Prostate gland (tissue), 2 donors: ENCODE data around the gene ICAM4. TPM values are rescaled to one million over a fixed set of nuclear protein-coding genes. Genes with fewer than 3 reads are reported as not detected.
A peak's percentile ranks its signal among the peaks of the same experiment; 100 is the strongest.

Experiments used
- DNase-seq: peaks from one replicate; pipeline ENCODE4 v3.0.0-alpha.2; 2019; ENCODE audit warnings: low spot score
- H3K27ac ChIP-seq, 2 donors: fragments of 200-600 bp; sonication (generic); 2 replicates each; pipeline ENCODE4 v1.5.1; 2017 to 2019
- H3K27me3 ChIP-seq: fragments of 200-600 bp; sonication (generic); replicated peaks from 2 replicates; pipeline ENCODE4 v1.5.1; 2019; ENCODE audit not compliant: insufficient read depth
- H3K36me3 ChIP-seq, 2 donors: fragments of 200-600 bp; sonication (generic); 1 replicate in 1 of 2; 2 replicates in 1 of 2; pipeline versions ENCODE4 v1.5.1 to v1.8.1; 2017 to 2019
- H3K4me1 ChIP-seq: fragments of 200-600 bp; sonication (generic); replicated peaks from 2 replicates; pipeline ENCODE4 v1.5.1; 2019
- H3K4me3 ChIP-seq, 2 donors: fragments of 200-600 bp; sonication (generic); 2 replicates each; pipeline ENCODE4 v1.5.1; 2017 to 2019
- H3K9me3 ChIP-seq: fragments of 200-600 bp; sonication (generic); 2 replicates; pipeline ENCODE4 v1.5.1; 2017
- CTCF ChIP-seq, 4 experiments: fragments of 200-600 bp in 2 of 4; fragments of 450-650 bp in 2 of 4; sonication (generic) in 2 of 4; IDR thresholded peaks; 1 replicate in 3 of 4; 2 replicates in 1 of 4; pipeline ENCODE4 v1.5.1; 2016 to 2019; ENCODE audit warnings: antibody characterized with exemption in 4 of 4, mild to moderate bottlenecking in 2 of 4, moderate library complexity in 2 of 4
- POLR2A ChIP-seq: fragments of 450-650 bp; IDR thresholded peaks from one replicate; pipeline ENCODE4 v1.6.1; 2016; ENCODE audit warnings: antibody characterized with exemption, mild to moderate bottlenecking
- POLR2AphosphoS5 ChIP-seq: sonication (generic); formaldehyde crosslinking; IDR thresholded peaks from one replicate; pipeline ENCODE4 v1.6.1; 2017; ENCODE audit warnings: antibody characterized with exemption
- WGBS: methylation state at CpG from one replicate; pipeline ENCODE4 v1.1.5; 2018; 5-methylcytosine and 5-hydroxymethylcytosine counted together
- intact Hi-C: fragments of 100-400 bp; cut with DNase I; formaldehyde crosslinking; loops from one replicate; pipeline ENCODE4 v1.14.2; 2022
- total RNA-seq, 2 donors: library from RNA; depleted of rRNA; stranded (reverse); fragments of >200 nt; gene quantifications; one replicate each; pipeline ENCODE4 v1.1.0, GENCODE V29; 2016

Gene ICAM4
- total RNA-seq, 2 donors from 2014 or later: 1.0 TPM; not detected in 1

DNA sequence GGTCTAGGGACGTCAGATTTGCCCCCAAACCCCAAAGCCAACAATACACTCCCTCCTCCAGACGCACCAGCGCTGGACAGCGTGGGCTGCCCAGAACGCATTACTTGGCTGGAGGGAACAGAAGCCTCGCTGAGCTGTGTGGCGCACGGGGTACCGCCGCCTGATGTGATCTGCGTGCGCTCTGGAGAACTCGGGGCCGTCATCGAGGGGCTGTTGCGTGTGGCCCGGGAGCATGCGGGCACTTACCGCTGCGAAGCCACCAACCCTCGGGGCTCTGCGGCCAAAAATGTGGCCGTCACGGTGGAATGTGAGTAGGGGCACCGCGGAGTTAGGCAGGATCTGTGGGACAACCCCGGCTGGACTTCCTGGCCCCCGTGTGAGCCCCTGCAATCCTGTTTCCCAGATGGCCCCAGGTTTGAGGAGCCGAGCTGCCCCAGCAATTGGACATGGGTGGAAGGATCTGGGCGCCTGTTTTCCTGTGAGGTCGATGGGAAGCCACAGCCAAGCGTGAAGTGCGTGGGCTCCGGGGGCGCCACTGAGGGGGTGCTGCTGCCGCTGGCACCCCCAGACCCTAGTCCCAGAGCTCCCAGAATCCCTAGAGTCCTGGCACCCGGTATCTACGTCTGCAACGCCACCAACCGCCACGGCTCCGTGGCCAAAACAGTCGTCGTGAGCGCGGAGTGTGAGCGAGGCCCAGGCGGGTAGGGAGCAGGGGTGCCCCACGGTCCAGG, 7.0 kb downstream of the ICAM4 start:
- Histone ChIP-seq H3K9me3 (no peaks in the 10 kb centered on the region), H3K4me1 (peaks cover 5% of the 10 kb centered on the region), H3K4me3 (no peak overlapping the region), H3K27ac (no peak overlapping the region), H3K36me3 (no peaks in the 10 kb centered on the region), H3K27me3 (peaks cover 56% of the 10 kb centered on the region)
- intact Hi-C loops: no loop called here
- DNase-seq: no peak
- WGBS: 10% methylated on average over 39 of the region's 49 CpGs
- TF ChIP-seq CTCF (IDR thresholded peaks at IDR 0.05): no peak
- TF ChIP-seq POLR2A: no peak
- no peak for TF ChIP-seq POLR2AphosphoS5

DNA sequence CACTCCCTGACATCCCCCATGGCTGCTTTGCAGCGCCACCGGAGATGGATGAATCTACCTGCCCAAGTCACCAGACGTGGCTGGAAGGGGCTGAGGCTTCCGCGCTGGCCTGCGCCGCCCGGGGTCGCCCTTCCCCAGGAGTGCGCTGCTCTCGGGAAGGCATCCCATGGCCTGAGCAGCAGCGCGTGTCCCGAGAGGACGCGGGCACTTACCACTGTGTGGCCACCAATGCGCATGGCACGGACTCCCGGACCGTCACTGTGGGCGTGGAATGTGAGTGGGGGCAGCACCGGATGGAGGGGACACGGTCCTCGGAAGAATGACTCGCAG, 7.6 kb downstream of the ICAM4 start:
- Histone ChIP-seq H3K4me1 (peaks cover 5% of the 10 kb centered on the region), H3K27ac (no peak overlapping the region), H3K4me3 (no peak overlapping the region), H3K36me3 (no peaks in the 10 kb centered on the region), H3K27me3 (peaks cover 51% of the 10 kb centered on the region), H3K9me3 (no peaks in the 10 kb centered on the region)
- intact Hi-C loops: no loop called here
- no peak for DNase-seq
- WGBS: 14% methylated on average over 17 of the region's 25 CpGs
- TF ChIP-seq POLR2A (no peak), CTCF (IDR thresholded peaks at IDR 0.05) (no peak), POLR2AphosphoS5 (no peak)

DNA sequence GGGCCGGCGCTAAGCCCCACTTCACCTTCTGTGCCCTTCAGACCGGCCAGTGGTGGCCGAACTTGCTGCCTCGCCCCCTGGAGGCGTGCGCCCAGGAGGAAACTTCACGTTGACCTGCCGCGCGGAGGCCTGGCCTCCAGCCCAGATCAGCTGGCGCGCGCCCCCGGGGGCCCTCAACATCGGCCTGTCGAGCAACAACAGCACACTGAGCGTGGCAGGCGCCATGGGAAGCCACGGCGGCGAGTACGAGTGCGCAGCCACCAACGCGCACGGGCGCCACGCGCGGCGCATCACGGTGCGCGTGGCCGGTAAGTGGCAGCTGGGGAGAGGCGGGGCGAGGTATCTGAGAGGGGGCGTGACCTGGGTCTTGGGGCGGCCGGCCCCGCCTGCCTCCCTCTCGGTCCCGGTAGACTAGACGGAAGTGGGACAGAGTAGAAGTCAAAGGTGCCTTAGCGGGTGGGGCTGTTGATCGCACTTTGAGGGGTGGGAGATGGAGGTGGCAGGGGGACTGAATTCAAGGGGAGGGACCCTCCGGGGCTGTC, 8.6 kb downstream of the ICAM4 start:
- DNase-seq: no peak
- no peaks in the 10 kb centered on the region for H3K9me3 ChIP-seq
- no peak overlapping the region for H3K27ac ChIP-seq
- peaks cover 46% of the 10 kb centered on the region for H3K27me3 ChIP-seq
- intact Hi-C loops: no loop called here
- H3K4me1 ChIP-seq: peaks cover 3% of the 10 kb centered on the region
- no peaks in the 10 kb centered on the region for H3K36me3 ChIP-seq
- 6% methylated on average over 44 of the region's 48 CpGs for WGBS
- H3K4me3 ChIP-seq: peak overlapping the region in 1 of 2 donors; percentile 1
- no peak for TF ChIP-seq POLR2A
- TF ChIP-seq CTCF (IDR thresholded peaks at IDR 0.05): no peak
- TF ChIP-seq POLR2AphosphoS5: no peak

- DNase-seq: no peak
- Histone ChIP-seq H3K4me1 (peaks cover 3% of the 10 kb centered on the region), H3K36me3 (no peaks in the 10 kb centered on the region), H3K27me3 (peaks cover 40% of the 10 kb centered on the region), H3K9me3 (no peaks in the 10 kb centered on the region), H3K27ac (no peak overlapping the region), H3K4me3 (peak overlapping the region in 1 of 2 donors; percentile 1)
- whole genome bisulfite sequencing: 5% methylated on average over 34 of the region's 58 CpGs
- TF ChIP-seq CTCF (IDR thresholded peaks at IDR 0.05): no peak
- intact Hi-C loops: no loop called here
These were observed 9.3 kb downstream of the ICAM4 start for GRCh38 chr19:10295847-10296591.
